T-cell (primary cell): ENCODE results near the gene PIEZO2. TPM values are rescaled to one million over a fixed set of nuclear protein-coding genes. Genes with fewer than 3 reads are reported as not detected.

ENCODE experiments used
- ATAC-seq, 4 experiments: fragments of 200-7000 bp in 3 of 4; fragments of 150-1000 bp in 1 of 4; cut with Tn5 transposase; replicated peaks in 1 of 4; 1 replicate in 3 of 4; 2 replicates in 1 of 4; pipeline ENCODE4 v1.10.0; 2021; ENCODE audit warnings: moderate library complexity in 3 of 4, mild to moderate bottlenecking in 2 of 4, moderate number of reproducible peaks in 1 of 4
- CTCF ChIA-PET, 2 donors: fragments of 300-600 bp; sonication (Branson Sonifier 250); formaldehyde crosslinking; loops; one replicate each; lab custom pipeline; 2022; ENCODE audit warnings: antibody characterized with exemption in 2 of 2; lab: Charles Lee
- POLR2A ChIA-PET, 2 donors: fragments of 300-600 bp; sonication (Branson Sonifier 250); formaldehyde crosslinking; loops; one replicate each; lab custom pipeline; 2022; ENCODE audit warnings: antibody characterized with exemption in 2 of 2; lab: Charles Lee
- DNase-seq, 35 experiments: peaks; one replicate each; pipeline versions ENCODE4 v3.0.0 to v3.0.0-alpha.2; 2013 to 2023
- H3K27ac ChIP-seq: one replicate; pipeline ENCODE4 v1.5.1; 2013; ENCODE audit warnings: low read length
- H3K27me3 ChIP-seq, 2 experiments: replicated peaks in 1 of 2; 1 replicate in 1 of 2; 2 replicates in 1 of 2; pipeline versions ENCODE4 v1.6.1 to v1.7.0; 2013; ENCODE audit warnings: low read length in 1 of 2, mixed read lengths in 1 of 2; ENCODE audit not compliant: control insufficient read depth in 2 of 2, insufficient read depth in 2 of 2; ENCODE audit errors: extremely low read depth in 1 of 2
- H3K36me3 ChIP-seq, 2 donors: 1 replicate in 1 of 2; 2 replicates in 1 of 2; pipeline versions ENCODE4 v1.6.1 to v1.7.0; 2013; ENCODE audit warnings: low read length in 1 of 2; ENCODE audit not compliant: control insufficient read depth in 2 of 2, insufficient read depth in 1 of 2; ENCODE audit errors: extremely low read depth in 1 of 2
- H3K4me1 ChIP-seq, 2 experiments: 1 replicate in 1 of 2; 2 replicates in 1 of 2; pipeline versions ENCODE4 v1.6.1 to v1.7.0; 2013; ENCODE audit warnings: low read length in 2 of 2, mixed read lengths in 1 of 2; ENCODE audit not compliant: insufficient read depth in 2 of 2, control insufficient read depth in 1 of 2; ENCODE audit errors: extremely low read depth in 1 of 2
- H3K4me3 ChIP-seq, 2 donors: 1 replicate in 1 of 2; 2 replicates in 1 of 2; pipeline versions ENCODE4 v1.5.1 to v1.7.0; 2013; ENCODE audit warnings: mild to moderate bottlenecking in 2 of 2, low read length in 1 of 2, moderate library complexity in 1 of 2; ENCODE audit not compliant: control insufficient read depth in 1 of 2; ENCODE audit errors: extremely low read depth in 1 of 2
- H3K9me3 ChIP-seq: 2 replicates; pipeline ENCODE4 v1.7.0; 2013
- H3K27ac Mint-ChIP-seq, 2 donors: one replicate each; pipeline ENCODE4 v1.8.0; 2020 to 2021; ENCODE audit warnings: mild to moderate bottlenecking in 2 of 2, mixed read lengths in 2 of 2
- H3K27me3 Mint-ChIP-seq, 2 donors: one replicate each; pipeline ENCODE4 v1.8.0; 2021 to 2022; ENCODE audit warnings: mixed read lengths in 2 of 2
- H3K36me3 Mint-ChIP-seq: one replicate; pipeline ENCODE4 v1.8.0; 2021; ENCODE audit warnings: mixed read lengths
- H3K4me1 Mint-ChIP-seq, 3 donors: one replicate each; pipeline ENCODE4 v1.8.0; 2020 to 2022; ENCODE audit warnings: mixed read lengths in 3 of 3, mild to moderate bottlenecking in 1 of 3
- H3K4me3 Mint-ChIP-seq, 3 donors: one replicate each; pipeline ENCODE4 v1.8.0; 2020 to 2022; ENCODE audit warnings: mild to moderate bottlenecking in 3 of 3, mixed read lengths in 3 of 3, moderate library complexity in 3 of 3
- H3K9me3 Mint-ChIP-seq, 3 donors: one replicate each; pipeline ENCODE4 v1.8.0; 2020 to 2022; ENCODE audit warnings: mixed read lengths in 3 of 3
- WGBS: methylation state at CpG from one replicate; pipeline ENCODE4 v1.1.5; 2013; ENCODE audit warnings: missing lambda C conversion rate; ENCODE audit not compliant: insufficient coverage; 5-methylcytosine and 5-hydroxymethylcytosine counted together
- total RNA-seq, 35 experiments: library from RNA in 6 of 35; stranded (reverse) in 6 of 35; fragments of 120-200 nt in 1 of 35; gene quantifications; one replicate each; pipeline versions ENCODE4 v1.2.1 to v1.2.4 and lab custom pipeline; 2013 to 2026

Gene PIEZO2
- total RNA-seq, 5 donors from 2014 or later (not counting 1 experiment from before 2014, with no cell fraction given), result 0.05 to 0.90 (median 0.21) TPM; not detected in 1

- WGBS, result 85% methylated on average over 2 of the region's 7 CpGs
- Histone ChIP-seq H3K4me1 (no peaks in the 10 kb centered on the region), H3K27ac (no peak overlapping the region), H3K4me3 (no peak overlapping the region), H3K9me3 (no peaks in the 10 kb centered on the region), H3K27me3 (no peaks in the 10 kb centered on the region), H3K36me3 (no peaks in the 10 kb centered on the region)
- Mint-ChIP-seq H3K4me1 (no peaks in the 10 kb centered on the region), H3K27ac (no peak overlapping the region), H3K36me3 (no peaks in the 10 kb centered on the region), H3K4me3 (no peak overlapping the region), H3K27me3 (no peaks in the 10 kb centered on the region), H3K9me3 (no peaks in the 10 kb centered on the region)
- ChIA-PET CTCF (interaction anchor here in 1 of 2 donors (0.7 kb wide), 1 partner anchor 1578 kb away, joined by 3 read pairs; the partner anchor contains the start of gene AFG3L2), POLR2A (interaction anchor here in 1 of 2 donors (0.6 kb wide), 1 partner anchor 59 kb away, joined by 4 read pairs; no protein-coding TSS in a partner anchor)
- DNase-seq (no peak), ATAC-seq (no peak)
Measured at GRCh38 chr18:10798727-10799550, 350.4 kb downstream of the PIEZO2 start.

DNA sequence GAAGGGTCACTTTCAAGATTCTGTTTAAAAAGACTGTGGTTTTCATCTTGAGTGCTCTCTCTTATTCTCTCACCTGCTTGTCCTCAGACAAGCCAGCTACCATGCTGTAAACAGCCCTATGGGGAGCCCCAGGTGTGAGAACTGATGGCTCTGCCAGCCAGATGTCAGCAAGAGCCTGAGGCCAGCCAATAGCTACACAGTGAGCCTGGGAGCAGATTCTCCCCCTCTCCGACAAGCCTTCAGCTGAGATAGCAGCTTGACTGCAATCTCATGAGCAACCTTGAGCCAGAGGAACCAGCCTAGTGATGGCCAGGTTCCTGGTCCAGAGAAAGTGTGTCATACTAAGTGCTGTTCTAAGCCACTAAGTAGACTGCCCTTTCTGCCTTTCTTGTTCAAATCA lies 351.5 kb downstream of the PIEZO2 start:
- ChIA-PET CTCF (interaction anchor here in 1 of 2 donors (0.6 kb wide), 1 partner anchor 236 kb away, joined by 8 read pairs; no protein-coding TSS in a partner anchor), POLR2A (no interaction called here)
- Histone ChIP-seq H3K4me3 (no peak overlapping the region), H3K27me3 (no peaks in the 10 kb centered on the region), H3K27ac (no peak overlapping the region), H3K4me1 (no peaks in the 10 kb centered on the region), H3K36me3 (no peaks in the 10 kb centered on the region), H3K9me3 (no peaks in the 10 kb centered on the region)
- H3K9me3 Mint-ChIP-seq, result no peaks in the 10 kb centered on the region
- ATAC-seq (no peak), DNase-seq (no peak)
- no peaks in the 10 kb centered on the region for H3K36me3 Mint-ChIP-seq
- no peak overlapping the region for H3K4me3 Mint-ChIP-seq
- H3K4me1 Mint-ChIP-seq, result no peaks in the 10 kb centered on the region
- H3K27ac Mint-ChIP-seq, result no peak overlapping the region
- H3K27me3 Mint-ChIP-seq, result no peaks in the 10 kb centered on the region
- WGBS, result 83% methylated on average over 1 of the region's 1 CpG

DNA sequence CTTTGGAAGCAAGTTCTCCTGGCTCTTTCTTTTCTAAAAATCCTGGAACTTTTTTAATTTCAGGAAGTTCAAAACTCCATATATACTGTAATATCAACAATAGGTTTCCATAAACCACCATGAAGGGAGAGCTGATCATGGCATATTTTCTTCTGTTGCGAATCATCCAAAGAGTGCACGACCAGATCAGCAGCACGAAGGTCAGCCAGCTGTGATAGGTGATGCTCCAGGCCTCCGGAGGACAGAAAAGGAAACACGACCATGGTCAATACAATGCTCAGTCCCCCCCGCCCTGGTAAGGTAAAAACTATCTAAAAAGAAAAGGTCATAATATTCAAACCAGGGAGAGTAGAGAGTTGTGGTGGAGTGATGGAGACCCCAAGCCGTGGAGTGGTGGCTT lies 354.6 kb downstream of the PIEZO2 start:
- DNase-seq (no peak), ATAC-seq (no peak)
- H3K27ac ChIP-seq, result no peak overlapping the region
- H3K4me3 Mint-ChIP-seq, result no peak overlapping the region
- H3K4me1 Mint-ChIP-seq, result no peaks in the 10 kb centered on the region
- H3K27me3 Mint-ChIP-seq, result no peaks in the 10 kb centered on the region
- no peaks in the 10 kb centered on the region for H3K9me3 ChIP-seq
- no peaks in the 10 kb centered on the region for H3K4me1 ChIP-seq
- no peaks in the 10 kb centered on the region for H3K36me3 ChIP-seq
- H3K9me3 Mint-ChIP-seq, result no peaks in the 10 kb centered on the region
- ChIA-PET CTCF (interaction anchor here in 1 of 2 donors (1.2 kb wide), 1 partner anchor 28 kb away, joined by 3 read pairs; no protein-coding TSS in a partner anchor), POLR2A (no interaction called here)
- no peaks in the 10 kb centered on the region for H3K36me3 Mint-ChIP-seq
- WGBS, result 93% methylated on average over 7 of the region's 7 CpGs
- H3K27ac Mint-ChIP-seq, result no peak overlapping the region
- H3K27me3 ChIP-seq, result no peaks in the 10 kb centered on the region
- H3K4me3 ChIP-seq, result no peak overlapping the region

DNA sequence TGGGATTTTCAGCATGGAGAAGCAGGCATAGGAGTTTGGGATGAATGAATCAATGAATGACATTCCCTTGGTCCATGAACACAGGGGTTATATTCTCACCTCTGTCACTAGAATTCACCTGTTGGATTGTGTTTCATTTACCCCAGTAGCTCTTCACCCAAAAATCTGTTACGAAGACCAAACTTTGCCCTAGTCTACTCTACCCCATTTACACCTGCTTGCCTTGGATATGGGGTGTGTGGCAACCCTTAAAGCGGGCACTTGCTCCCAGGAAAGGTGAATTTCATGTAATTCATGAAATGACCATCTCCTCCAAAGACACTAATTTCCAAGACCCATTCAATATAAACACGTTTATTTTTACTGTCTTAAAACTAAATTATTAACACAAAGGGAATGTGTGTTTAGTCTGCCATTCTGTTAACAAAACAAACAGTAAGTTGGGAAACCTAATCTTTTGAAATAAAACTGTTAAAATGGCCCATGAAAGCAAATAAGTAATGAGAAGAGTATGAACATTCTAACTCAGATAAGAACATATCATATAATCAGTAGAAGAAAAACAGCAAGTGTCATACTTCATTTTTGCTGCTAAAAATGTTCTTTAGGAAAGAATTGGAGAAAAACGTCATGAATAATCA lies 355.5 kb downstream of the PIEZO2 start:
- DNase-seq, result no peak
- H3K36me3 Mint-ChIP-seq, result no peaks in the 10 kb centered on the region

DNA sequence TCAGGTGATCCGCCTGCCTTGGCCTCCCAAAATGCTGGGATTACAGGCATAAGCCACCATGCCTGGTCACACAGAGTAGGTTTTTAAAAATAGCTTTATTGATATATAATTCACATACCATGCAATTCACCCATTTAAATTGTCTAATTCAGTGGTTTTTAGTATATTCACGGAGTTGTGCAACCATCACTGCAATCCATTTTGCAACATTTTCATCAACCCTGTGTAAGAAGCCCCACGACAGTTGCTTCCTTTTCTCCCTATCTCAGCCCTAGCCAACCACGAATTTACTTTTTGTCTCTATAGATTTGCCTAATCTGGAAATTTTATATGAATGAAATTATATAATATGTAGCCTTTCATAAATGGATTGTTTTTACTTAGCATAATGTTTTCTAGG lies 357.2 kb downstream of the PIEZO2 start:
- Mint-ChIP-seq H3K27ac (no peak overlapping the region), H3K4me3 (no peak overlapping the region), H3K9me3 (no peaks in the 10 kb centered on the region), H3K27me3 (no peaks in the 10 kb centered on the region), H3K4me1 (peaks cover 0 to 5% (median 5%) of the 10 kb centered on the region in 3 donors), H3K36me3 (no peaks in the 10 kb centered on the region)
- ChIA-PET POLR2A (no interaction called here), CTCF (interaction anchor here in 1 of 2 donors (0.6 kb wide), 1 partner anchor 230 kb away, joined by 3 read pairs; no protein-coding TSS in a partner anchor)
- ATAC-seq (no peak), DNase-seq (no peak)
- no CpG with 5 or more reads among the region's 4 CpGs for WGBS
- H3K27me3 ChIP-seq, result no peaks in the 10 kb centered on the region
- H3K4me3 ChIP-seq, result no peak overlapping the region
- no peaks in the 10 kb centered on the region for H3K36me3 ChIP-seq
- peaks cover 0 to 3% of the 10 kb centered on the region in 2 experiments for H3K4me1 ChIP-seq
- H3K27ac ChIP-seq, result no peak overlapping the region
- no peaks in the 10 kb centered on the region for H3K9me3 ChIP-seq

More for the DNA sequence above, 355.5 kb downstream of the PIEZO2 start:
- H3K27me3 Mint-ChIP-seq, result no peaks in the 10 kb centered on the region
- ChIA-PET CTCF (no interaction called here), POLR2A (no interaction called here)
- H3K4me1 Mint-ChIP-seq, result no peaks in the 10 kb centered on the region
- Histone ChIP-seq H3K4me3 (no peak overlapping the region), H3K4me1 (no peaks in the 10 kb centered on the region), H3K27ac (no peak overlapping the region), H3K27me3 (no peaks in the 10 kb centered on the region), H3K36me3 (no peaks in the 10 kb centered on the region), H3K9me3 (no peaks in the 10 kb centered on the region)
- no peak overlapping the region for H3K4me3 Mint-ChIP-seq
- H3K9me3 Mint-ChIP-seq, result no peaks in the 10 kb centered on the region
- ATAC-seq, result no peak
- WGBS, result no CpG with 5 or more reads among the region's 4 CpGs
- H3K27ac Mint-ChIP-seq, result no peak overlapping the region

DNA sequence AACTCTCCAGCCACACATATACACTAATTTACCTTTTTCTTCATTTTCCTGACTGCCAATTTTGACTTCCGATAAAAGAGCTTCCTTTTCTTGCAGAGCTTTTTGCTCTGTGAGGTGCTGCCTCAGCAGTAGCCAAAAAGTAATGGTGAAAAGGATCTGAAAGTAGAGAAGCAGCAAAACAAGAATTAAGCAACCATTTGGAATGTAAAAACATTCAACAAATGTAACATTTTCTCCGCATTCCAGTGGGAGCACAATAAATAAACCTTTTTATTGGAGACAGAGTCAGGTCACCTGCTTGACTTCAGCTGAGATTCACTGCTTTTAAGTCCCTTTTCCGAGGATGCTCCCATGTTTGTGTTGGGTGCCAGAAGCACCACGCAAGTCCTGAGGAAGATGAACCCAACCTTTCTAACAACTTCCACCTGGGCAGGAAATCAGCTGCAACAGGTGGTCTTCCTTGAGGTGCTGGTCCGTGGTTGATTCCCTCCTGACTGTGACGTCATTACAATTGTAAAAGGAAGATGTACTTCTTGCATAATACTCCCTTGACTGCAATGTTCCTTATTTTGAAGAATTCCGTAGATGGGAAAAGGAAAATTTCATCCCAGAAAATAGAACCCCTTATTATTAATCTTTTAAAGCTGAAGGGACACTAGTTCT lies 358.1 kb downstream of the PIEZO2 start:
- Histone ChIP-seq H3K36me3 (no peaks in the 10 kb centered on the region), H3K9me3 (no peaks in the 10 kb centered on the region), H3K27ac (no peak overlapping the region), H3K27me3 (no peaks in the 10 kb centered on the region), H3K4me1 (peaks cover 0 to 3% of the 10 kb centered on the region in 2 experiments), H3K4me3 (no peak overlapping the region)
- DNase-seq (no peak), ATAC-seq (no peak)
- CTCF ChIA-PET, result interaction anchor here in 1 of 2 donors (0.6 kb wide), 1 partner anchor 229 kb away, joined by 3 read pairs; no protein-coding TSS in a partner anchor
- Mint-ChIP-seq H3K27me3 (no peaks in the 10 kb centered on the region), H3K9me3 (no peaks in the 10 kb centered on the region), H3K36me3 (no peaks in the 10 kb centered on the region), H3K27ac (no peak overlapping the region), H3K4me3 (no peak overlapping the region), H3K4me1 (peaks cover 0 to 5% (median 5%) of the 10 kb centered on the region in 3 donors)
- 90% methylated on average over 1 of the region's 7 CpGs for WGBS
- POLR2A ChIA-PET, result no interaction called here
